ENCODE measurements around the gene PRB2.
"Not testable (repeated sequence)": the region's sequence is repeated elsewhere in the genome, so short reads cannot be mapped to it uniquely, and the experiment has no call there.

PRB2 gene

DNA sequence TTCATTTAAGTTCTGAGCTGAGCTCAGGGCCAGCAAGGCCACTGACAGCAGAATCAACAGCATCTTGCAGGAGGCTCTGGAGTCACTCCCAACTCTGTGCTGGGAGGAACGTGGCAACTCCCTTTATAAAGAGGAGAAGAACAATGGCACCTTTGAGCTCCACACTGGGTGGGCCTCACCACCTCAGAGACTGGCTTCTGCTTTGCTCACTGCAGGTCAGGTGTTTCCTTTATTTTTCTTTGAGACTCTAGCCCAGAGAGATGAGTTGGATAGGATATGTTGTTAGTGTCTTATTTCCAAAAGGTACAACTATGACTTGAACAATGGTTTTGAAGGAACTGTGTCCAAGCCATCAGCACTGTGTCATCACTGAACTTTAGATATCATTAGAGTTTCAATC lies at the start of gene PRB2:
TSS of gene PRB2 (minus strand) at position 101 of the 400 bp plus-strand sequence. CDS start at position 63, 38 bp downstream.
- DNase-seq (ENCODE audit: low spot score) = not testable (repeated sequence)

- no peak for DNase-seq (ENCODE audit: low spot score)
Measured at GRCh38 chr12:11437966-11438365, 42.6 kb upstream of the PRB2 start.

DNA sequence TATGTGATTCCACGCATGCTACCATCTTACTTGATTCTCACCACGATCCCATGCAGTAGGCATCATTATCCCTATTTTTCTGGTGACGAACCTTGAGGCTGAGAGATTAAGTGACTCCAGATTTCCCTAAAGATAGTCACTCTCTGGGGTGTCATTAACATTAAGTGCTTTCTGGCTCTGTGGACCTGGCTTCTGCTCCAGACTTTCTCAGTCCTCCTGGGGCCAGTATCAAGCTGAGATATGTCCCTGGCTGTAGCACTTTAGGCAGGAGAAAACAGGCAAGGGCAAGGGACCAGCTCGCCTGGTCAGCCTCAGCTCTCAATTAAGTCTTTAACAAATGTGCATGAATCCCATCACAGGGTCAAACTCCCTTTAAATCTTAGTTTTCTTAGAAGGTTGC lies 38.3 kb upstream of the PRB2 start:
- DNase-seq (ENCODE audit: low spot score) = no peak

- no peak for DNase-seq (ENCODE audit: low spot score)
Measured at GRCh38 chr12:11431486-11431885, 36.1 kb upstream of the PRB2 start.

GRCh38 chr12:11427341-11427740 lies 32.0 kb upstream of the PRB2 start:
- no peak for DNase-seq (ENCODE audit: low spot score)

GRCh38 chr12:11412731-11413130 lies 17.4 kb upstream of the PRB2 start:
- no peak for DNase-seq (ENCODE audit: low spot score)

DNA sequence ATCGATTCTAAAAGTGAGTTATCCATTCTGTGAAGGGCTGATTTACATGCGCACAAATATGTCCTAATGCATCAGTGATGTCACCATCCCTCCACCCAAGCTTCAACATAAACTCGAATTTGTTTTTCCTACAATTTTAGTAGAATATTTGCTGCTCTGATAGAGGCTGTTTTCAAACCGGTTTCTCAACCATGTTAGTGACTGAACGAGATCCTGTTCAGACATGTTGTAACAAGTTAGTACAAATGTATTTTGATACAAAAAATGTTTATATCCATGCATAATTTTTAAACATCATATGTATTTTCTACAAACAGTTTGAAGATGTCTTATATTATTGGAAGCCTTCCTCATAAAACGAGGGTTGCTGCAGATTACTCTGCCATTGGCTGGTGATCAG lies 12.7 kb upstream of the PRB2 start:
- DNase-seq (ENCODE audit: low spot score) = no peak

DNA sequence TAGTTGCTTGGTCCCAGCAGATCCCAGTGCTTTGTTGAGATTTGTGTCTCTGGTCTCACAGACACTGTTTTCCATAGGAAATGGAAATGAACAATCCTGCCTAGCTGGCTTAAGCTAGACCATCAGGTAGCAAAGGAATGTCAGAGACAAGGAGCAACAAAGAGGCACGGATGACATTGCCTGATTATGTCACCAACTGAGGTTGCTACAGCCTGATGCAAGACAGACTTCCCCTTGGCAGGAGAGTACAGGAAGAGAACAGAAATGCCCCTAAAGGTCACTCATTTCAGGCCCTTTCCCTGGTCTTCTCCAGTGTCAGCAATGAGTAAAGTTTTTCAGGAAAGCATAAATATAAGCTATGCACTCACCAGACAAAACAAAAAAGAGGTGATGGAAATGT lies 2.0 kb upstream of the PRB2 start:
- DNase-seq (ENCODE audit: low spot score) = no peak

GRCh38 chr12:11391456-11391855 lies 3.9 kb downstream of the PRB2 start:
- not testable (repeated sequence) for DNase-seq (ENCODE audit: low spot score)

GRCh38 chr12:11377420-11377819 lies 17.9 kb downstream of the PRB2 start:
- not testable (repeated sequence) for DNase-seq (ENCODE audit: low spot score)

DNA sequence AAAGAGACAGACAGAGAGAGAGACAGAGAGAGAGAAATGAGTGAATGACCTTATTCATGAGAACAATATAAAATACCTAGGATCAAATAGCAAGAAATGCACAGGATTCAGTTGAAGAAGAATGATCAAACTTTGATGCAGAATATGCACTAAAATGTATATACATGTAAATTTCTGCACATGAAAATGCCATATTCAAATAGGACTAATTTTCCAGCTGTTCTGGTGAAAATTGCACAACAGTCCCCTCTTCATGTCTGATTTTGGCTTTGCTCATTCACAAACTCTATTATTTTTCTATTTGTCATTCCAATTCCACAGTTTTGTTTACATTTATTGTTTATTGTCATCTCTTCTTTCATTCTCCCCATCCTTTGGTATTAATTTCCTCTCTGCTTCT lies 34.2 kb downstream of the PRB2 start:
- DNase-seq (ENCODE audit: low spot score) = no peak

GRCh38 chr12:11360205-11360883 lies 35.0 kb downstream of the PRB2 start:
- not testable (repeated sequence) for DNase-seq (ENCODE audit: low spot score)

DNA sequence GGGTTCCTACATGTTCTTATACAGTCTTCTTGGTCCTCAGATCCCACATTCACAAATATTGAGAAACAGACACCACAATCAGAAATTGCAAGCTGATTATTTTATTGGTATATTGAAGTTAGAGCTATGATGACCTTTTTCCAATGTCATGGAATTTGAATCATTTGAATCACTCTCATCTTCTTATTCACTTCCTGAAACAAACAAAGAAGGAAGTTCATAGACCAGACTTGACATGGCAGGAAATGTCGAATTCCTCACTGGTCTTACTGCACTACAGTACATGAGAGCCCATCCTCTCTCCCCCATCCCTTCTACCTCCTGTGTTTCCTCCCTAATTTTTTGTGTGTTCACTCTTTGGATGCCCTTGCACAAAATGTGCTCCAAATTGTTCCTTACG lies 43.6 kb downstream of the PRB2 start:
- DNase-seq (ENCODE audit: low spot score) = not testable (repeated sequence)

- no peak for DNase-seq (ENCODE audit: low spot score)
Measured at GRCh38 chr12:11348439-11348838, 46.9 kb downstream of the PRB2 start.

GRCh38 chr12:11347810-11348209 lies 47.6 kb downstream of the PRB2 start:
- DNase-seq (ENCODE audit: low spot score) = no peak

- DNase-seq (ENCODE audit: low spot score) = no peak
Measured at GRCh38 chr12:11344500-11344899, 50.9 kb downstream of the PRB2 start.
